K562 (cell line): Measurements from ENCODE around the gene CCDC9B. TPM values are rescaled to one million over a fixed set of nuclear protein-coding genes. Genes with fewer than 3 reads are reported as not detected.

Experiments used
- CBX1 ChIP-seq: sonication (generic); IDR thresholded peaks from 2 replicates; pipeline ENCODE4 v1.6.1; 2016; ENCODE audit warnings: antibody characterized with exemption, low read depth, mild to moderate bottlenecking
- EP300 ChIP-seq: IDR thresholded peaks from 2 replicates; pipeline ENCODE4 v1.6.1; 2012; ENCODE audit warnings: low read length, improper control_type of control experiment
- HMGN3 ChIP-seq: IDR thresholded peaks from 2 replicates; pipeline ENCODE4 v1.6.1; 2011; ENCODE audit warnings: borderline replicate concordance, low read depth, mild to moderate bottlenecking, mixed read lengths, low read length; ENCODE audit not compliant: insufficient read length; ENCODE audit errors: extremely low read depth
- JUND ChIP-seq, 2 experiments: IDR thresholded peaks; 2 replicates in 1 of 2; 3 replicates in 1 of 2; pipeline ENCODE4 v1.6.1; 2011; ENCODE audit warnings: borderline replicate concordance in 2 of 2, low read depth in 2 of 2, low read length in 2 of 2, improper control_type of control experiment in 1 of 2, missing biosample characterization in 1 of 2, missing genetic modification characterization in 1 of 2, missing genetic modification reagents in 1 of 2
- OTX1 ChIP-seq: fragments of 450-650 bp; formaldehyde crosslinking; IDR thresholded peaks from 2 replicates; pipeline ENCODE4 v1.4.0; 2022; ENCODE audit warnings: mild to moderate bottlenecking
- PHF8 ChIP-seq: fragments of 200-600 bp; sonication (generic); IDR thresholded peaks from 2 replicates; pipeline ENCODE4 v1.6.1; 2012; ENCODE audit warnings: mixed run types, mild to moderate bottlenecking, inconsistent platforms, low read length, moderate library complexity, borderline replicate concordance
- POLR2G ChIP-seq: fragments of 200-400 bp; formaldehyde crosslinking; IDR thresholded peaks from 2 replicates; pipeline ENCODE4 v1.6.1; 2017; ENCODE audit warnings: low read depth, mild to moderate bottlenecking, antibody characterized with exemption, low read length, moderate library complexity
- RB1 ChIP-seq: fragments of 450-650 bp; IDR thresholded peaks from 2 replicates; pipeline ENCODE4 v1.6.1; 2017; ENCODE audit warnings: low read depth, mild to moderate bottlenecking
- RBBP5 ChIP-seq: fragments of 200-600 bp; sonication (generic); IDR thresholded peaks from 2 replicates; pipeline ENCODE4 v1.6.1; 2012; ENCODE audit warnings: borderline replicate concordance, mild to moderate bottlenecking, low read length, control low read depth, inconsistent platforms; ENCODE audit not compliant: insufficient read depth, poor library complexity, severe bottlenecking
- SIN3B ChIP-seq: fragments of 450-650 bp; IDR thresholded peaks from 2 replicates; pipeline ENCODE4 v1.6.1; 2017; ENCODE audit warnings: low read depth, mild to moderate bottlenecking, moderate library complexity
- TEAD1 ChIP-seq, 2 experiments: fragments of 450-650 bp in 1 of 2; sonication (generic) in 1 of 2; formaldehyde crosslinking; IDR thresholded peaks; 2 replicates each; pipeline versions ENCODE4 v1.4.0 to v1.8.0; 2020 to 2022; ENCODE audit warnings: mild to moderate bottlenecking in 2 of 2, missing genetic modification reagents in 1 of 2
- ZBTB7A ChIP-seq: IDR thresholded peaks from 2 replicates; pipeline ENCODE4 v1.6.1; 2011; ENCODE audit warnings: low read depth, mild to moderate bottlenecking, low read length, moderate library complexity, borderline replicate concordance; ENCODE audit not compliant: control insufficient read depth
- ZNF146 ChIP-seq: IDR thresholded peaks from one replicate; pipeline ENCODE4 v1.6.1; 2018; ENCODE audit warnings: missing compliant biosample characterization; ENCODE audit not compliant: unreplicated experiment
- polyA plus RNA-seq, 8 experiments: library from polyadenylated mRNA; depleted of rRNA in 4 of 8; stranded (reverse) in 5 of 8; unstranded in 3 of 8; fragments of >200 nt; fragmentation: Nextera tagmentation in 2 of 8; fragmentation: Illumina TruSeq in 1 of 8; extraction: Ambion mirVana in 2 of 8; extraction: Trizol in 1 of 8; gene quantifications; 2 replicates each; pipeline versions ENCODE4 v1.2.1 to v1.2.3, GENCODE V29; 2011 to 2014; ENCODE audit warnings: inconsistent platforms in 1 of 8, missing spikeins in 1 of 8
- total RNA-seq, 7 experiments: library from RNA; depleted of rRNA in 6 of 7; stranded (reverse); fragments of >200 nt in 6 of 7; fragmentation: Illumina TruSeq in 2 of 7; extraction: Trizol in 2 of 7; gene quantifications; 2 replicates each; pipeline versions ENCODE4 v1.2.1 to v1.2.3, GENCODE V29; 2011 to 2021; ENCODE audit warnings: low replicate concordance in 1 of 7
- TF ChIP-seq, protein P1 (sequence below), 2 experiments: IDR thresholded peaks; 2 replicates each; pipeline ENCODE4 v1.6.1; 2012; ENCODE audit warnings: improper control_type of control experiment in 2 of 2, low read depth in 2 of 2, low read length in 2 of 2, borderline replicate concordance in 1 of 2
- TF ChIP-seq, protein P2 (sequence below): fragments of 200-800 bp; sonication (Bioruptor generic); IDR thresholded peaks from 2 replicates; pipeline ENCODE4 v1.6.1; 2017; ENCODE audit warnings: missing genetic modification characterization, missing compliant biosample characterization
- TF ChIP-seq, protein P3 (sequence below): sonication (generic); formaldehyde crosslinking; IDR thresholded peaks from 2 replicates; pipeline ENCODE4 v1.8.0; 2022; ENCODE audit warnings: mild to moderate bottlenecking, missing genetic modification reagents

CCDC9B gene
- total and polyA plus RNA-seq, 9 of the 15 experiments (the other 6 are each of a cell fraction or from before 2014, with no cell fraction given), result 0.01 to 0.47 (median 0.15) TPM; not detected in 1

DNA sequence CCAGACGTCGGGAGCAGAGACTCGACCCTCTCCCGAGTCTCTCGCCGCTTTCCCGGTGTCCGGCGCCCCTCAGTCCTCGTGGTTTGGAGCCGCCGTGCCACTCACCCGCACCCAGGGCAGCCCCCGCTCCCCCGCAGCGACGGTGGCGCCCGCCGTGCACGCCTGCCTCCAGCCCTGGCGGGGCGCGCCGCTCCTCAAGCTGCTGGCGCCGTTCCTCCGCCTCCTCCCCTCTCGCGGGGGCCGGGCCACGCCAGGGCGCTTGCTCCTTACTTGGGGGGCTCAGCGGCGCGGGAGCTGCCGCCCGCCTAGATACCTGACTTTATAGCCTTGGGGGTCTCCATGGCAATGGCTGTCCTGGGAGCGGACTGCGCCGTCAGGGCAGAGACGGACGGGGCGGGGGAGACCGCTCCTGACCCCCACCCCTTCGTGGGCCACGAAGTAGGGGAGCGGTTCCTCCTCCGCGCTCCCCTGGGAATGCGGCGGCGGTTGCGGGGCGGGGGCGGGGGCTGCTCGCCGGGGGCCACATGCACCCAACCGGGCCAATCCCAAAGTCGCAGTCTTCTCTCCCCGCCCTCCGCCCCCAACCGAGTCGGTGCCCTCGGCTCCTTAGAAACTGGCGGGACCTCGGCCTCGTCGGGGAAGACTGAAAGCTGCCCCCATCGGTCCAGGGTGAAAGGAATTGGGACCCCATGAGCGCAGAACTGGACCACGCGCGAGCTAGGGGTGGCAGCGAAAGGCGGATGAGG, 57.7 kb downstream of the CCDC9B start, which contains the start of gene ANKRD63 (continued):
- TF ChIP-seq POLR2G, result peak; percentile 72
- TF ChIP-seq HMGN3, result no peak
- TF ChIP-seq CBX1, result peak; percentile 3; the same call in 1 of the 2 replicates
- TF ChIP-seq, protein P1, sequence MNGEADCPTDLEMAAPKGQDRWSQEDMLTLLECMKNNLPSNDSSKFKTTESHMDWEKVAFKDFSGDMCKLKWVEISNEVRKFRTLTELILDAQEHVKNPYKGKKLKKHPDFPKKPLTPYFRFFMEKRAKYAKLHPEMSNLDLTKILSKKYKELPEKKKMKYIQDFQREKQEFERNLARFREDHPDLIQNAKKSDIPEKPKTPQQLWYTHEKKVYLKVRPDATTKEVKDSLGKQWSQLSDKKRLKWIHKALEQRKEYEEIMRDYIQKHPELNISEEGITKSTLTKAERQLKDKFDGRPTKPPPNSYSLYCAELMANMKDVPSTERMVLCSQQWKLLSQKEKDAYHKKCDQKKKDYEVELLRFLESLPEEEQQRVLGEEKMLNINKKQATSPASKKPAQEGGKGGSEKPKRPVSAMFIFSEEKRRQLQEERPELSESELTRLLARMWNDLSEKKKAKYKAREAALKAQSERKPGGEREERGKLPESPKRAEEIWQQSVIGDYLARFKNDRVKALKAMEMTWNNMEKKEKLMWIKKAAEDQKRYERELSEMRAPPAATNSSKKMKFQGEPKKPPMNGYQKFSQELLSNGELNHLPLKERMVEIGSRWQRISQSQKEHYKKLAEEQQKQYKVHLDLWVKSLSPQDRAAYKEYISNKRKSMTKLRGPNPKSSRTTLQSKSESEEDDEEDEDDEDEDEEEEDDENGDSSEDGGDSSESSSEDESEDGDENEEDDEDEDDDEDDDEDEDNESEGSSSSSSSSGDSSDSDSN (IDR thresholded peaks at IDR 0.05; ENCODE audit: borderline replicate concordance in 1 of 2, low read depth in 2 of 2, low read length in 2 of 2), result peak in 1 of 2 experiments; percentile 25; a peak in 1 of 4 replicates
- no peak for TF ChIP-seq JUND (IDR thresholded peaks at IDR 0.05; ENCODE audit: borderline replicate concordance, low read depth, low read length)
- no peak for TF ChIP-seq JUND (tag; IDR thresholded peaks at IDR 0.05; ENCODE audit: borderline replicate concordance, low read depth, low read length)
- 0 out of 2 replicates have a peak, but pooled peaks have one; percentile 7 for TF ChIP-seq RB1
- TF ChIP-seq ZNF146, result no peak
- 0 out of 2 replicates have a peak, but pooled peaks have one; percentile 6 for TF ChIP-seq PHF8
- peak; percentile 4; the same call in 1 of the 2 replicates for TF ChIP-seq ZBTB7A
- TF ChIP-seq SIN3B, result peak; percentile 55; the same call in 1 of the 2 replicates
- TF ChIP-seq, protein P2, sequence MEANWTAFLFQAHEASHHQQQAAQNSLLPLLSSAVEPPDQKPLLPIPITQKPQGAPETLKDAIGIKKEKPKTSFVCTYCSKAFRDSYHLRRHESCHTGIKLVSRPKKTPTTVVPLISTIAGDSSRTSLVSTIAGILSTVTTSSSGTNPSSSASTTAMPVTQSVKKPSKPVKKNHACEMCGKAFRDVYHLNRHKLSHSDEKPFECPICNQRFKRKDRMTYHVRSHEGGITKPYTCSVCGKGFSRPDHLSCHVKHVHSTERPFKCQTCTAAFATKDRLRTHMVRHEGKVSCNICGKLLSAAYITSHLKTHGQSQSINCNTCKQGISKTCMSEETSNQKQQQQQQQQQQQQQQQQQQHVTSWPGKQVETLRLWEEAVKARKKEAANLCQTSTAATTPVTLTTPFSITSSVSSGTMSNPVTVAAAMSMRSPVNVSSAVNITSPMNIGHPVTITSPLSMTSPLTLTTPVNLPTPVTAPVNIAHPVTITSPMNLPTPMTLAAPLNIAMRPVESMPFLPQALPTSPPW (CRISPR knock-in tag), result peak; percentile 63
- no peak for TF ChIP-seq EP300
- no peak for TF ChIP-seq TEAD1 (CRISPR knock-in tag; IDR thresholded peaks at IDR 0.05)
- peak; percentile 20 for TF ChIP-seq RBBP5
- TF ChIP-seq, protein P3, sequence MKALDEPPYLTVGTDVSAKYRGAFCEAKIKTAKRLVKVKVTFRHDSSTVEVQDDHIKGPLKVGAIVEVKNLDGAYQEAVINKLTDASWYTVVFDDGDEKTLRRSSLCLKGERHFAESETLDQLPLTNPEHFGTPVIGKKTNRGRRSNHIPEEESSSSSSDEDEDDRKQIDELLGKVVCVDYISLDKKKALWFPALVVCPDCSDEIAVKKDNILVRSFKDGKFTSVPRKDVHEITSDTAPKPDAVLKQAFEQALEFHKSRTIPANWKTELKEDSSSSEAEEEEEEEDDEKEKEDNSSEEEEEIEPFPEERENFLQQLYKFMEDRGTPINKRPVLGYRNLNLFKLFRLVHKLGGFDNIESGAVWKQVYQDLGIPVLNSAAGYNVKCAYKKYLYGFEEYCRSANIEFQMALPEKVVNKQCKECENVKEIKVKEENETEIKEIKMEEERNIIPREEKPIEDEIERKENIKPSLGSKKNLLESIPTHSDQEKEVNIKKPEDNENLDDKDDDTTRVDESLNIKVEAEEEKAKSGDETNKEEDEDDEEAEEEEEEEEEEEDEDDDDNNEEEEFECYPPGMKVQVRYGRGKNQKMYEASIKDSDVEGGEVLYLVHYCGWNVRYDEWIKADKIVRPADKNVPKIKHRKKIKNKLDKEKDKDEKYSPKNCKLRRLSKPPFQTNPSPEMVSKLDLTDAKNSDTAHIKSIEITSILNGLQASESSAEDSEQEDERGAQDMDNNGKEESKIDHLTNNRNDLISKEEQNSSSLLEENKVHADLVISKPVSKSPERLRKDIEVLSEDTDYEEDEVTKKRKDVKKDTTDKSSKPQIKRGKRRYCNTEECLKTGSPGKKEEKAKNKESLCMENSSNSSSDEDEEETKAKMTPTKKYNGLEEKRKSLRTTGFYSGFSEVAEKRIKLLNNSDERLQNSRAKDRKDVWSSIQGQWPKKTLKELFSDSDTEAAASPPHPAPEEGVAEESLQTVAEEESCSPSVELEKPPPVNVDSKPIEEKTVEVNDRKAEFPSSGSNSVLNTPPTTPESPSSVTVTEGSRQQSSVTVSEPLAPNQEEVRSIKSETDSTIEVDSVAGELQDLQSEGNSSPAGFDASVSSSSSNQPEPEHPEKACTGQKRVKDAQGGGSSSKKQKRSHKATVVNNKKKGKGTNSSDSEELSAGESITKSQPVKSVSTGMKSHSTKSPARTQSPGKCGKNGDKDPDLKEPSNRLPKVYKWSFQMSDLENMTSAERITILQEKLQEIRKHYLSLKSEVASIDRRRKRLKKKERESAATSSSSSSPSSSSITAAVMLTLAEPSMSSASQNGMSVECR, result peak; percentile 12
- no peak for TF ChIP-seq OTX1 (CRISPR knock-in tag)
